GM18508 (cell line): Measurements from ENCODE around the gene WASF2.
"Not testable (repeated sequence)": the region's sequence is repeated elsewhere in the genome, so short reads cannot be mapped to it uniquely, and the experiment has no call there.

Experiments
- ATAC-seq: cut with Tn5 transposase; IDR thresholded peaks from one replicate; pipeline ENCODE4 v1.9.1; 2021; ENCODE audit warnings: moderate number of reproducible peaks; ENCODE audit not compliant: insufficient read depth, unreplicated experiment

WASF2 gene

DNA sequence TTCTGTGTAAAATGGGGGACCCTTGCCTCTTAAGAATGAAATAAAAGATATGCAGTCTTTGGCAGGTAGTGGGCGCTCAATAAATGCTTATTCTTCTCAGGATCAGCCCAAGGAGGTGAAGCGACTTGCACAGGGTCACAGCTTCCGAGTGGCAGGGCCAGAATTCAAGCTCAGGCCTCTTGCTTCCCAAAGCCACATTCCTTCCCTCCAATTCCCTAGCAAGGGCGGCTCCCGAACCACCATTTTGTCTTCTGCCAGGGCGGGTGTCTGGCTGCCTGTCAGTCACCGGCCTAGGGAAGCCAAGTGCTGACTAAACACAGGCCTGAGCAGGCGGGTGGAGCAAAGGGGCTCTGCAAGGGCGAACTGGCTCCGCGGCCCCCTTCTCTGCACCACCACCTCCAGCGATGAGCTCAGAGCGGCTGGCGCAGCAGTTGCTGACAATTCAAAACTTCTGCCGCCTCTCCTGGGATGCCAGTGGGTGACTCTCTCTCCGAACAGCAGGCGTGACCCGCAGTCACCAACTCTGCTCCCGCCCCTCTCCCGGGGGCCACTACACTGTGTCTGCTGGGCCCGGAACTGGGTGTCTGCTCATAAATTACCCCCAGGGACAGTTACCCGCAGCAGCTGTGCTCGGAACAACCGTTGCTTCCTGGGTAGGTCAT is 86.8 kb downstream of the WASF2 start:
- no peak for ATAC-seq

GRCh38 chr1:27402349-27402754 is 87.6 kb downstream of the WASF2 start:
- no peak for ATAC-seq

DNA sequence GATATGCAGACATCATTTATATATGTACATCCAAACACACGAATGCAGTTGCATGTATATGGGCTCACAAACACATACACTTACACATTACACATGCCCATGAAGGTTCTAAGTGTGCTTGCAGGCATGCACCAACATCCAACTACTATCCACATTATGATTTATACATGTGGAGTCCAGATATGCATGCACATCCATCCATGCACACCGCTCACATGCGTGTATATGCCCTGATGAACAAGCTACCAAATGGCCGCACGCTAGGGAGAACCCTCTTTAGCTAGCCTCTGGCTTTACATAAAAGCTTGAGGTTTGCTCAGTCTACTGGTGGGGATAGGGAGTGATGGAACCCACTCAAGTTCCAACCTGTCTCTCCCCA is 89.0 kb downstream of the WASF2 start:
- no peak for ATAC-seq

DNA sequence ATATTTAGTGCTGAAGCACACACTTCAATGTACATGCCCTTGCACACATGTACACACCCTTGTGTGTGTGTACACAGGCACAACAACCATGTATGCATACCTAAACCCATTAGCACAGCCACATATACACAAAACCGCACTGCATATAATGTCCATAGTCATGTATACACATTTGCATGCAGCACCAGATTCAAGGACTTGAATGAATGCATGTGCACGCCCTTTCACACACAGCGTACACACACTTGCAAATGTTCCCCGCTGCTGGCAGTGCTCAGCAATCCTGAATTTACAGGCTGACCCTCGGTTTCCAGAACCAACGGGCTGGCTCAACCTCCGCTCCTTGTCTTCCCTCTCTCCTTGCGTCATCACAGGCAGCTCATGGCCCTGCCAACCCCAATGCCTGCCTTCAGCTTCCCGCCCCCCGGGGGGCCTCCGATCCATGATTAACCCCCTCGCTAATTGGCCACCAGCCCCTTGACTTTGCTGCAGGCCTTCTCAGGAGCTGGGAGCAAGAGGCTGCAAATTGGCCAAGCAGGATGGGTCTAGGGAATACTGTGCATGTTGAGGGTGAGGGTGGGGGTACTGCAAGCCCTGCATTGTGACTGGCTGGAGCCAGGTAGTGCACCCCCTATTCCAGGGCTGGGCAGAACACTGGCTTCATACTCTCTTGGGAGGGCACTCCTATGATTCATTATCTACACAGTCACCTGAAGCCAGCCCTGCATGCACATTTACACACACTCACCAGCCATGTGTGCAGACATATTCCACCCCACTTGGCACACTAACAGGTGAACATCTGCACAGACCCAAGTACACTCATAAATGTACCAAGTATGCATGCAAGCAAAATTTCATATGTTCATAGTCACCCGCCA is 89.6 kb downstream of the WASF2 start:
- ATAC-seq, result no peak

DNA sequence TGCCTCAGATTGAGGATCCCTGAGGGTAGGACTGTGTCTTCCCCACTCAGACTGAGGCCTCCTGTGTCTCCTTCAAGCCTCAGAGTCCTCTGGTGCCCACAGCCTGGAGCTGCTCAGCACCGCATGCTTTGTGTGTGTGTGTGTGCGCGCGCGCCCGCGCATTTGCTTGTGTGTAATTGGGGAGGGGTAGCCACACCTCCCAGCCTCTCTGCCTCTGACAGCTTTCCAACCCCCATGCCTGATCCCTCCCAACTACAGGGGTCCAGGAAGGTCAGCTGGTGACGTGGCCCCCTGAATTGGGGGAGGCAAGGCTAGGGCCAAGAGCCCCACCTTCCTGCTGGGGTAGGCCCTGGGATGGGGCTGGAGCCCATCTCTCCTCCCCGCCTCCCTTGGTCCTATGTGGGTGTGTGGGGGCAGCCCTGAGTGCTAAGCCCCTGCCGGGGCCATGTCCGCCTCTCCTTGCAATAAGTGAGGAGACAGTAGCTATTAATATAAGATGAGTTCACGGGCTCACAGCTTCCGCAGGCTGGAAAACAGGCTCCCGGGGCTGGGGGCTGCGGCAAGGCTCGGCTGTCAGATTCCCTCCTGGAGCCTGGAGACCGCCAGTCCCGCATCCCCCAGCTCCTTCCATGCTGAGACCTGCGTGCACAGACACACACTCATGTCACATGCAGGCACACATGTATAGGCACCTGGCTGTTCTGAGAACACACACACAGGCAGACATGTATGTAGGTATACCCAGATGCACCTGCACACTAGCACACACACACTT is 90.5 kb downstream of the WASF2 start:
- no peak for ATAC-seq

DNA sequence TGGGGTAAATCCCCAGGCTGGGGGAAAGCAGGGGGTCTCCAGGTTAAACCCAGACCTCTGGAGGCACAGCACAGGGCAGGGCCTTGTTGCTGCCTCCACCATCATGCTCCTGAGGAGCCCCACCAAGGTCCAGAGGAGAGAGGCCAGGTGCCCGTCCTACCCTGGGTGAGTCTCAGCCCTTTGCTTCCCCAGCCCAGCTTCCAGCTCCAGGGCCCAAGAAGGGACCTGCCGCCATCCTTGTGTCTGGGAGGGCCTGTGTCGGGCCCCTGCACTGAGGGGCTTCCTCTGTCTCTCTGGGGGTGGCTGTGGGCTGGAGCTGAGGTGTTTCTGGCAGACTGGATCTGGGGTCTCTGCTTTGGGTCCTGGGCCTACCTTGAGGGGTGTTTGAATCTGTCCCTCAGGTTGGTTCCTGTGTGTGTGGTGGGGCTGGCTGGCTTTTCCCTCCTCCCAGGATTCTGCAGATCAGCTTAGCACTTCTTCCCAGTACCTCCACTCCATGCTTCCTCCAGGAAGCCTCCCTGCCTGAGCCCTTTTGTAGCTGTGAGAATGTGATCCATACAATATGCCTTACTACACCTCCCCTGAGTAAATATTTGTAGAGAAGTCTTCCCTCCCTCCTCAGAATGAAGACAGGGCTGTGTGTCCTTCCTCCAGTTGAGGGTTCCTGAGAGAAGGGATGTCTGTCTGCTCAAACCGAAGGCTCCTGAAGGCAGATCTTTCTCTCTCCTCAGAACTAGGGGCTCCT is 91.4 kb downstream of the WASF2 start:
- ATAC-seq, result no peak

DNA sequence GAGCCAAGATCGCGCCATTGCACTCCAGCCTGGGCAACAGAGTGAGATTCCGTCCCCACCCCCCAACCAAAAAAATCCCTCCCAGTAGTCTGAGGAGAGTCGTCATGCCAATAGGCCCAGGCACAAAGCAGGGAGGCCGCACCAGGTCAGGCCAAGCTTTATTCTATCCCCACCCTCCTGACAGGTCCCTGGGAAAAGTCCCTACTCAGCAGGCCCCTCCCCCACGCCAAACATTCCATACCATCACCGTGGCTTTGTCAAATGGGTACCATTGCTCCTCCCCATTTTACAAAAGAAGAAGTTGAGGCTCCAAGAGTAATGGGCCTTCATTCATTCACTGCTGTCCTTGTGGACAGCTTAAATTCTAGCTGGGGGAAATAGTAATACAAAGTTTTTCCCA is 92.2 kb downstream of the WASF2 start:
- ATAC-seq, result no peak

- ATAC-seq, result no peak
These were observed 92.9 kb downstream of the WASF2 start for GRCh38 chr1:27397110-27397509.

DNA sequence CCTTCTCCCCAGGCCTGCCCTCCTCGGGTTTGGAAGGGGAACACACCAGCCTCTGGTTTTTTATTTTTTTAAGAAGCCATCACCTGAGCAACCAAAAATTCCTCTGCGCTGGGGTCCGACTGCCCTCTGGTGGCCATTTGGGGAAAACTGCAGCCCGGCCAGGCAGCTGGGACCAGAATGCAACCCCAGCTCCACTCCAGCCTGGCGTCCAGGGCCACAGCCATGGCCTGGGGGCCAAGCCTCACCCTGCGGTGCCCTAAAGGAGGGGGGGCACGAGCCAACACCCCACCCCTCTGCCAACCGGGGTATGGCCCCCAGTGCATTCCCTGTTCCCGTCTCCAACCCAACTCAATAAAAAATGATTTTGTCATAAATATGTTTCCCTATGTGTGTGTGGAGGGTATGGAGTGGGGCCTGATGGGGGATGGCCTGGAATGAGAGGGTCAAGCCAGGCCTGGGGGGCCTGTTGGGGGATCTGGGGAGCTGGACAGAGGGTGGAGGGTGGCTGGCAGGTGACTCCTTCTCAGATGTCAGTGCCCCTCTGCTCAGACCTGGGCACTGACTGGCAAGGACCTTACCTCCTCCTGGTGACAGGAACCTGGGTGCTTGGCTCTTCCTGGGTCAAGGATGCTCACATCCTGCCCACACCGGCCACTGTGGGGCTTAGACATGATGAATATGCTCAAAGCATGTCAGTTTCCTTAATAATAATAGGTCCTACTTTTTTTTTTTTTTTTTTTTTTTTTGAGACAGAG is 94.3 kb downstream of the WASF2 start:
- no peak for ATAC-seq

DNA sequence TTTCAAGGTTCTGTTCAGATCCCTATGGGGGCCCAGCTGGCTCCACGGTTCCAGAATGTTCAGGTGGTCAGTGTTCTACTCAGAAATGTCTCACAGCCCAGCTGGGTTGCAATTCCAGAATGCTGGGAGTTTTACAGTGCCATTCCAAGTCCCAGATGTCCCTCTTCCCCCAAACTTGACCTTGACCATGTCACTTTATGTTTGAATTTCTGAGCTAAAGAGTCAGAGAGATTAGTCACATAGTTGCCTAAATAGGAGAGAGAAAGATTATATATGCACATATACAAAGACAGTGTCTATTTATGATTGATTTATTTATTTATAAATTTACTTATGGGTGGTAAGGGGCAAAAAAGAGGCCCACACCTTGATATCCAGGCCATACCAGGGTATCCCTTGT is 95.0 kb downstream of the WASF2 start:
- ATAC-seq, result no peak

DNA sequence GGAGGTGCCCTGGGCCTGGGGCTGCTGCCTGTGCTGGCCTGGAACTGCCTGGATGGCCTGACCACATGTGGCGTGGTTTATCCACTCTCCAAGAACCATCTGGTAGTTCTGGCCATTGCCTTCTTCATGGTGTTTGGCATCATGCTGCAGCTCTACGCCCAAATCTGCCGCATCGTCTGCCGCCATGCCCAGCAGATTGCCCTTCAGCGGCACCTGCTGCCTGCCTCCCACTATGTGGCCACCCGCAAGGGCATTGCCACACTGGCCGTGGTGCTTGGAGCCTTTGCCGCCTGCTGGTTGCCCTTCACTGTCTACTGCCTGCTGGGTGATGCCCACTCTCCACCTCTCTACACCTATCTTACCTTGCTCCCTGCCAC is 95.7 kb downstream of the WASF2 start:
- no peak for ATAC-seq

GRCh38 chr1:27393641-27394281 is 96.2 kb downstream of the WASF2 start:
- no peak for ATAC-seq

- ATAC-seq, result no peak
These were observed 97.0 kb downstream of the WASF2 start for GRCh38 chr1:27392778-27393635.

DNA sequence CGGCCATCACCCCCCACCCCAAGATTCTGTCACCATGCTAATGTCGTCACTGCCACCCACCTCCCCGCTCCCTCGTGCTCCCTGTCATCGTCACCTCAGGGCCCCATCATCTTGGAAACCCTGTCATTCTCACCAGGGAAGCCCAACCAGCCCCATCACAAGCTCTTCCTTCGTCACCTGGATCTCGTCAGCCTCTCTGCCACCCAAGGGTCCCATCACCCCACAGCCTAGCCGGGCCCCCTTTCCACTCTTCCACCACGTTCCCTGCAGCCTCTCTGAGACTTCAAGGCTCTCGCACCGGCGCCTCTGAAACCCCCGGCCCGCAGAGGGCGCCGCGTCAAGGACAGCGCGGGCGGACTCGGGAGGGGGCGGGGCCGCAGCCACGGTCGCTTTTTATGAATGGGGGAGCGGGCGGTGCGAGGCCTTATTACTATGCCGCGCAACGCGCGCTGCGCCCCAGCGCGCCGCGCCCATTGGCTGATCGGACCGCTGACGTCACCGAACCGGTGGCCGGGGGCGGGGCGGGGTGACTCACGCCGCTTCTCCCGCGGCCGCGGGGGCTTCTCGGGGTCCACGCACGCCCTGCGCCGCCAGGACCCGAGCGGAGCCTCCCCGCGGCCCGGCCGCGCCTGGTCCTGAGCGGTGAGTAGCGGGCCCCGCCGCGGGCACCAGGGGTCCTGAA is 97.7 kb downstream of the WASF2 start, which contains the start of gene GPR3:
Gene GPR3, plus strand, starts transcription at position 527 of the 682 bp plus-strand sequence. CDS start 1,177 bp downstream, outside the sequence.
- no peak for ATAC-seq

DNA sequence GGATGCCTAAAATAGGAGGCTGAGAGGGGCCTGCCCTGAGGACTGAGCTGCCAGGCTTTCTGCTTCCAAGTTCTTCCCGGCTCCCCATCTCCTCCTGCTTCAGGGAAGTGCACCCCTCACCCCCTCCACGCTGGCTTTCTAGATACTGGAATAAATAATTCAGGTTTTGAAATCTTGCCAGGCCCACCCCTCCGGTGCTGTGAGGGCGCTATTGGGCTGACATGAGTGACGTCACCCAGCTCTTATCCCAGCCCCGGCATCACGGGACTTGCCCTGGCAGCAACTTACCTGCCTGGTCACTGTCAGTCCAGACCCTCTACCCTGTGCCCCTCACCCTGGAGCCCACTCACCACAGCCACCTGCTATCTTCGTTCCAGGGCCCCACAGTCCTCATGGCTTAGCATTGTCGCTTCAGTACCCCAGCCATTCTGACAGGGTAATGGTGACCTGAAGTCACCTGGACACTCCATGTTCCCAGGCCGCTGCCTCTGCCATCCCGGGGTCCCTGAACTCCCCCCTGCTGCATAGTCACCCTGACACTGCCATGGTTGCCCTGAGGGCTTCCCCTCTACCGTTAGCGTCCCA is 98.4 kb downstream of the WASF2 start:
- ATAC-seq, result no peak

GRCh38 chr1:27388337-27389005 is 101.5 kb downstream of the WASF2 start:
- ATAC-seq, result no peak

DNA sequence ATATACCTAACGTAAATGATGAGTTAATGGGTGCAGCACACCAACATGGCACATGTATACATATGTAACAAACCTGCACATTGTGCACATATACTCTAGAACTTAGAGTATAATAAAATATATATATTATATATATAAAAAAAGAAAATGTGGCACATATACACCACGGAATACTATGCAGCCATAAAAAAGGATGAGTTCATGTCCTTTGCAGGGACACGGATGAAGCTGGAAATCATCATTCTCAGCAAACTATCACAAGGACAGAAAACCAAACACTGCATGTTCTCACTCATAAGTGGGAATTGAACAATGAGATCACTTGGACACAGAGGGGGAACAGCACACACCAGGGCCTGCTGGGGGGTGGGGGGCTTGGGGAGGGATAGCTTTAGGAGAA is 105.2 kb downstream of the WASF2 start:
- not testable (repeated sequence) for ATAC-seq
